Measurements from ENCODE around the gene HJURP.

HJURP gene

GRCh38 chr2:233801357-233802131, 52.8 kb downstream of the HJURP start:
- no peak overlapping the region for H3K4me3 ChIP-seq (ENCODE audit: low read length)

DNA sequence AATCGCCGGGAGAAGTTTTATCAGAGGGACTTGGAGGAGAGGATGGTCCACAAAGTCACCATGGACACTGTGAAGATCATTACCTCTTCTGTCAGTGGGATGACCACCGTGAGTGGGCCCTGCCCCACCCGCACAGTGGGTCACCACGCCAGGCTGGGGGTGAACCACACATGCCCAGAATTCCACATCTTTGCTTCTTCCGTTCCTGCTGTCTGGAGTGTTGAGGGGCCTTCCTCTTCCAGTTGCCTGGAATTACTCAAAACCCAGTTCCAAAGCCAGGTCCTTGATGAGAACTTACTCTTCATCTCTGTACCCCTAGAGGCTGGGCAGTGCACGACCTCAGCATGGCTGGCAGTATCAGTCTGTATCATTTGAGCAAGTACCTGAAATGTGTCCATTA, 54.1 kb downstream of the HJURP start:
- no peak for DNase-seq (ENCODE audit: low read depth, low spot score)
- H3K4me3 ChIP-seq (ENCODE audit: low read length): no peak overlapping the region

More at GRCh38 chr2:233801357-233802131, 52.8 kb downstream of the HJURP start:
- no peak for DNase-seq (ENCODE audit: low read depth, low spot score)

DNA sequence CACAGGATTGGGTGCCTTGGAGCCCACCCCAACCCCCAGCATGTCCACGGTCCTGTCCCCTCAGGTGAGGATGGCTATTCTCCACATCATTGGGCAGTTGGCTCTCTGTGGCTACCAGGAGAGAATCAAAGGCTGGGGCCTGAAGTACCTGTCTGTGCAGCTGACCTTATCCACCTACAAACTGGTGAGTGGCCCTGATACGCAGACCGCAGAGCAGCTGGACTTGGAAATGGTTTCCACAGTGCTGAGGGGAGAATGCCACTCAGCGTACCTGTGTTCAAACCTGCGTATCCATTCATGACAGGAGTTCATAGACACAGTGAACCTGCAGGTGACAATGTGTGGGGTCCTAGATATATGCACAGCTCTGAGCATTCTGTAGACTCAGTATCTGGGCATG, 54.6 kb downstream of the HJURP start:
- no peak overlapping the region for H3K4me3 ChIP-seq (ENCODE audit: low read length)
- DNase-seq (ENCODE audit: low read depth, low spot score): no peak

DNA sequence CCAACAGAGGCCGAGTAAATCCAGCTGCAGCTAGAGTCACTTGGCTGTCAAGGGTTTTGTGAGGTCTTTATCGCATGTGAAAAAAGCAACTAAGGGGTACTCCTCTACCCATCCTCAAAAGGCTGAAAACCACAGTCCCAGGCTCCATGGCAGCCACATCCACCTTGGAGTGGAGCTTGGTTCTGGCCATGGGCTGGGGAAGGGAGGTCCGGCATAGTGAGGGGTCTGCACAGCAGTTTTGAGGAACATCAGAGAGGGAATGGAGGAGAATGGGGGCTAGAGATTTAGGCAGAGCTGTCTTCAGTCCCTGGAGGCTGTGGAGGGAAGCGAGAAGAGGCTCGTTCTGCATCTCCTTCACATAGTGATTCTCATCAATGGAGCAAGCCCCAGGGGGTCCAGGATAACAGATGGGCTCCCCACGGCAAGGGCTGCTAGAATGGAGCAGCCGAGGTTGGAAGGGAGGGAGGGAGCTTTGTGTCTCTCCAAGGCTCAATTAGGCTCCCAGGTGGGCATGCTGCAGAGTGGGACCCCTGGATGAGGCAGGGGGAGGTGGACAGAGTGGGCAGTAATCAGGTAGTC, 55.2 kb downstream of the HJURP start:
- no peak overlapping the region for H3K4me3 ChIP-seq (ENCODE audit: low read length)
- DNase-seq (ENCODE audit: low read depth, low spot score): no peak

- no peak overlapping the region for H3K4me3 ChIP-seq (ENCODE audit: low read length)
- no peak for DNase-seq (ENCODE audit: low read depth, low spot score)
Measured at GRCh38 chr2:233798335-233799086, 55.8 kb downstream of the HJURP start.

DNA sequence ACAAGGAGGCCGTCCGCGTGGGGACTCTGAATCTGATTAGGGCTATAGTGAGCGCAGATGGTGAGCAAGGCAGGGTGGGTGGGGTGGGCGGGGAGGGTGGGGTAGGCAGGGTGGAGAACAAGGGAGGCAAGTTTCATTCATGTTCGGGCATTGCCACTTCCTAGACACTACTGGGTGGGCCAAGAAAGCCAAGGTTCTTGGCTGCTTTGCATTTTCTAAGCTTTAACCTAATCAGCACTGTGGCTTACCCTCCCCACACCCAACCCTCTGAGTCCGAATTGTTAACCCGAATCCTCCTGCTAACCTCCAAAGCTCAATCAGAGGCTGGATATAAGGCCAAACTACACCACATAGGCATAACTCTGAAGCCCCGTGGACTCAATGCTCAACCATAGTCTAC, 58.1 kb downstream of the HJURP start:
- no peak for DNase-seq (ENCODE audit: low read depth, low spot score)
- no peak overlapping the region for H3K4me3 ChIP-seq (ENCODE audit: low read length)

GRCh38 chr2:233795735-233796171, 58.6 kb downstream of the HJURP start:
- DNase-seq (ENCODE audit: low read depth, low spot score): no peak

GRCh38 chr2:233794128-233794658, 60.1 kb downstream of the HJURP start:
- H3K4me3 ChIP-seq (ENCODE audit: low read length): no peak overlapping the region
- DNase-seq (ENCODE audit: low read depth, low spot score): no peak

More at GRCh38 chr2:233795735-233796171, 58.6 kb downstream of the HJURP start:
- no peak overlapping the region for H3K4me3 ChIP-seq (ENCODE audit: low read length)

DNA sequence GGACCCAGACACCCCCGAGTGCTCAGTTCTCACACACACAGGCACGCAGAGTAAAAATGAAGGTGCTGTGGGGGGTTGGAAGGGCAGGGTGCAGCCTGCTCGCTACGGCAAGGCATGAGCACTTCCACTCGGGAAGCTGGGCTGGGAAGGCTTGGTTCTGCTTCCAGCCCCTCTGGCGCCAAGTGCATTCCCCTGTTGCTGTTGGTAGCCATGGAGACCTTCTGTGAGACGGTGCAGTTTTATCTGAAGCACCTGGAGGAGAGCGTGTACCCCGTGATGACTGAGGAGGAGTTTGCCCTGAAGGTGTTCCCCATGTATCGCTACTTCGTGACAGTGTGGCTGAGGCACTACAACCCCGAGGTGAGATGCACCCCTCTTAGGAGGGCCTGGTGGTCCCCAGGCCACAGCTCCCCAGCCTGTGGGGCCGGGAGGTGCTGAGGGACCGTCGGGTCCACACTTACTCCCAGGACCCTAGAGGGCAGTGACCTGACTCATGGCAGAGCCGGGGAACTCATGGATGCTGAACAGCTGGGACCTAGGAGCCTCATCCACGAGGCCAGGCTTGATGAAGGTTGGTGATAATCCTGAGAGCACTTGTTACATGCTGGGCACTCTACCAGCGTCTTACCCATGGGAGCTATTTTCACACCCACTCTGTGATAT, 60.7 kb downstream of the HJURP start:
- H3K4me3 ChIP-seq (ENCODE audit: low read length): no peak overlapping the region
- no peak for DNase-seq (ENCODE audit: low read depth, low spot score)

DNA sequence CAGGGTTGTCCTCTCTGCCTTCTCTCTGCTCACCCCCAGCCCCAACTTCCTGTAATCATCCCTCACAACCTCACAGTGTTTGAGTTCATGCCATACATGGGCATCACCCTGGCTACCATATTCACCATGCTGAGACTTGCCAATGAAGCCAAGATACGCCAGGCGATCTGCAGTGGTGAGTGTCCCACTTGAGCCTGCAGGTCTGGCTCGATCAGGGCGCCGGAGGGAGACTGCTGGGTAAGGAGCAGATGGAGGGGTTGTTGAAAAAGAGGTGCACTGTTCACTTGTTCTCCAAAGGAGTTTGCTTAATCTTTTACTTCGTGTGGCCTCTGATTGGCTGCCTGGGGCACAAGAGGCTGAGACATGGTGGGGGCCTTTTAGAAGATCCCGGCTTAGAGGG, 61.6 kb downstream of the HJURP start:
- no peak overlapping the region for H3K4me3 ChIP-seq (ENCODE audit: low read length)
- no peak for DNase-seq (ENCODE audit: low read depth, low spot score)

DNA sequence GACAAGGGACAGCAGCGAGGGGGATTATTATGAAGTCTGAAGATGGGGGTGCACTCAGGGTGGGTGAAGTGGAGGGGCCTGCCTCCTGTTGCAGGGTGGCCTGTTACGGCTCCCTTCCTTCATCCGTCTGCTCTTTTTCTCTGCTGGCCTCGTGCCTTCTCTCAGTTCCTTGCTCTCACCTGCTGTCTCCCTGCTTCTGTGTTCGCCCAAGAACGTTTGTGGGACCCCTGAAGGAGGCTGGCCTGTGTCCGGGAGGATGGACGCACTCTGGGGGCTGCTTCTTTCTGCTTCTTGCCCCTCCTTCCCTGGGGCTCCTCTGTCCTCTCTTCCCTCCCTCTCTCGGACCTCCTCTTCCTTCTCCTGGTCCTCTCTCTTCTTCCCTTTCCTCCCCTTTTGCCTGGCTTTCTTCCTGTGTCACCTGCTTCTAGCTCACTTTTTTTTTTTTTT, 62.4 kb downstream of the HJURP start:
- no peak for DNase-seq (ENCODE audit: low read depth, low spot score)
- H3K4me3 ChIP-seq (ENCODE audit: low read length): no peak overlapping the region

DNA sequence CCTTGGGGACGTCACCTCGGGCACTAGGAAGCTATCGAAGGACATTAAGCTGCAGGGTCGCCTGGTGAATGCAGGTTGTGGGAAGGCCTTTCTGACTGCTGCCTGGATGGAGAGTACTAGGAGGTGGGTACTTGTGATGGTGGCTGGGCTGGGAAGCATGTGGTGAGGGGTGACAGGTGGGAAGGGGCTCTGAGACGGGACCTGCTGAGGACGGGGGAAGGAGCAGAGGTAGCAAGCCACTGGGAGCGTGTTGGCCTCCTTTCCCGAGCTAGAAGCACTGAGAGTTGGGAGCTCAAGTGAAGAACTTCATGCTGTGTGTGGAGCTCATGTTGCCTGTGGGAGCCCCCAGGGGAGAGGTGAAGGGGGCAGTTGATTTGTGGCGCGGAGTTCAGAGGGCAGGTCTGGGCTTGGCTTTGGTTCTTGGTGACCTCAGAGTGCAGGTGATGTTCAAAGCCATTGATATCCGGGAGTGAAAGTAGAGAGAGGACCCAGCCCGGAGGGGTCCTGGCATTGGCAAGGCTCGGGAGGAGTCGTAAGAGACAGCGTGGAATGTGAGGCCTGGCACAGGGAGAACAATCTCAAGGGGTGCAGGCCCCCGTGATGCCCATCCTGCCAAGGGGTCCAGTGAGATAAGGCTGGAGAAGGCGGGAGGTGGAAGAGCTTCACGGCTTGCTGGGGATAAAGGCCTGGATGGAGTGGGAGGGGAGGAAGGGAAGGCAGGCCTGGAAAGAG, 63.0 kb downstream of the HJURP start:
- no peak for DNase-seq (ENCODE audit: low read depth, low spot score)
- H3K4me3 ChIP-seq (ENCODE audit: low read length): no peak overlapping the region

GRCh38 chr2:233789554-233789953, 64.8 kb downstream of the HJURP start:
- DNase-seq (ENCODE audit: low read depth, low spot score): no peak
- H3K4me3 ChIP-seq (ENCODE audit: low read length): no peak overlapping the region

Measured in Jurkat, Clone E6-1 (cell line).